CD4-positive, alpha-beta T cell treated with Interleukin-12 subunit alpha and Interleukin-12 subunit beta, for 1 hour (primary cell): ENCODE measurements around the gene PWWP2B.
"Not testable (repeated sequence)": the region's sequence is repeated elsewhere in the genome, so short reads cannot be mapped to it uniquely, and the experiment has no call there.

Experiments
- DNase-seq: peaks from one replicate; pipeline ENCODE4 v3.0.0-alpha.2; 2020

Gene PWWP2B

DNA sequence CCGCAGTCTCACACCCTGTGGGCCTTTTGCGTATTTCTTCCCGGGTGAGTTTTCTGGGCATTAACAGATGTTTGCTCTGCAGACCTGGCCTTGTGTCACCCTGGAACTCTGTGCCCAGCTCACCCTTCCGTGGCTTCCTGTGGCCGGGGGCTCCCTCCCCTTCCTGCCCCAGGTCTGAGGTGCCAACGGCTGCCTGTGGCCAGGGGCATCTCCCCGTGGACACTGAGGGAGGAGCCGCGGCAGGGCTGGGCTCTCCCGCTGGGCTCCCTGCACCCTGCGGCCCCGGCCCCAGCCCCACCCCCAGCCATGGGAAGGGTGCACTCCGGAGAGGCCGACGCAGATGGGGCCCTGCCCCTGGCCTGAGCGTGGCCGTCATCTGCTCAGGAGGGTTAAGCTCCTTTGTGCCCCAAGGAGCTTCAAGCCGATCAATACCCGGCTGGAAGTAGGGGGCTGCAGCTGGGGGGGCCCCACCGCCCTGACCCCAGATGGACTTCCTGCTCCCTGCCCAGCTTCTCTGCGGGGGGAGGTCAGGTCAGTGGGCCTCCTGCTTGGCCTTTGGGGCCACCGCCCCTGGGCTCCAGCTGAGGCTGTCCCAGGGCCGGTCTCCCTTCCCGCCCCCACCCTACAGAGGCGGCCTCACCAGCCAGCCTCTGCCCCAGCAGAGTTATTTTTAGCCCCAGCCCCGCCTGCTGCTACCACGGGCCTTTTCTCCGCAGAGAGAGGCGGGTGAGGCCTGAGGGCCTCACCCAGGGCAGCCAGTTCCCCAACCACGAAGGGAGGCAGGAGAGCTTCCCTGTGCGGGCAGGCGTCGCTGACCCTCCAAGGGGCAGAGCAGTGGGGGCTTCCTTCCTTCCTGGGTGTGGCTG is 24.2 kb downstream of the PWWP2B start:
- DNase-seq, result peak; percentile 40

- no peak for DNase-seq
Measured at GRCh38 chr10:132421847-132422751, 25.1 kb downstream of the PWWP2B start.

DNA sequence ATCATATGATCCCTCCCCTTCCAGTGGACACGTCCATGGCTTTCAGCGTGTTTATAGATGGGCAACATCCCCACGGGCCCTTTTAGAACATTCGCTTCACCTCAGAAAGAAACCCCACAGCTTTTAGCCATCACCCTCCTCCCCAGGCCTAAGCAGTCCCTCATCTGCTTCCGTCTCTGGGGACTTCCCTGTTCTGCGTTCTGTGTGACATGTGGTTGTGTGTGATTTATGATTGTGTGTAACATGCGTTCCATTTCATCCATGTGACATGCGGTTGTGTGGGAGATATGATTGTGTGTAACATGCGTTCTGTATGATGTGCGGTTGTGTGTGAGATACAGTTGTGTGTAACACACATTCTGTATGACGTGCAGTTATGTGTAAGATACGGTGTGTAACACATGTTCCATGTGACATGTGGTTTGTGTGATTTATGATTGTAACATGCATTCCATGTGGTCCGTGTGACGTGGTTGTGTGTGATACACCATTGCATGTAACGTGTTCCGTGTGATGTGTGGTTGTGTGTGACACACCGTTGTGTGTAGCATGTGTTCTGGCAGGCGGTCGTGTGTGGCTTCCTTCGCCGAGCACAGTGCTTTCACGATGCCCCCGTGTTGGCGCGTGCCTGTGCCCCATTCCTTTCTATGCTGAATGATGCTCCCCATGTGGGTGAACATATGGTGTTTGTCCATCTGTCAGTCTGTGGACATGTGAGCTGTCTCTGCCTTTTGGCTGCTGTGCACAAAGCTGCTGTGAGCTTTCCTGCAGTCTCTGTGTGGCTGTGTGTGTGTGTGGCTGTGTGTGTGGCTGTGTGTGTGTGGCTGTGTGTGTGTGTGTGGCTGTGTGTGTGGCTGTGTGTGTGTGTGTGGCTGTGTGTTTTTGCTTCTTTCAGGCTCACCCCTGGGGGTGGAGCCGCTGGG is 26.2 kb downstream of the PWWP2B start:
- no peak for DNase-seq

- DNase-seq, result no peak
Measured at GRCh38 chr10:132423966-132424861, 27.2 kb downstream of the PWWP2B start.

- no peak for DNase-seq
Measured at GRCh38 chr10:132425029-132425756, 28.2 kb downstream of the PWWP2B start.

DNA sequence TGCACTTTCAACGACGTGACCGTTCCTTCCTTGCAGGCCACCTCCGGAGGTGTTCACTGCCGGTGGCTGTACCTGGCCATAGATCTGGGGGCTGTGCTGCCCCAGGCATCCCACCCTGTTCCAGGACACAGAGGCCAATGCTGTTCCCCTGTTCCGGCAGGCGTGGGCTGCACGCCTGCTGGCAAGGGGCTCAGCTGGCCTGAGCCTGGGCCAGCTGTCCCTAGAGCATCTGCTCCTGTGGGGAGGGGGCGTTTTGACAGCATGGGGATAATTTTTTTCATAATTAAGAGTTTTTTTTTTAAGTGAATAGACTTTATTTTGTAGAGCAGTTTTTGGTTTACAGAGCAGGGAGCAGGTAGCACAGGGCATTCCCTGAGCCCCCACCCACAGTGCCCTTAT is 28.8 kb downstream of the PWWP2B start:
- DNase-seq, result no peak

GRCh38 chr10:132427006-132427771 is 30.2 kb downstream of the PWWP2B start:
- no peak for DNase-seq

GRCh38 chr10:132427939-132428367 is 31.0 kb downstream of the PWWP2B start:
- DNase-seq, result no peak

DNA sequence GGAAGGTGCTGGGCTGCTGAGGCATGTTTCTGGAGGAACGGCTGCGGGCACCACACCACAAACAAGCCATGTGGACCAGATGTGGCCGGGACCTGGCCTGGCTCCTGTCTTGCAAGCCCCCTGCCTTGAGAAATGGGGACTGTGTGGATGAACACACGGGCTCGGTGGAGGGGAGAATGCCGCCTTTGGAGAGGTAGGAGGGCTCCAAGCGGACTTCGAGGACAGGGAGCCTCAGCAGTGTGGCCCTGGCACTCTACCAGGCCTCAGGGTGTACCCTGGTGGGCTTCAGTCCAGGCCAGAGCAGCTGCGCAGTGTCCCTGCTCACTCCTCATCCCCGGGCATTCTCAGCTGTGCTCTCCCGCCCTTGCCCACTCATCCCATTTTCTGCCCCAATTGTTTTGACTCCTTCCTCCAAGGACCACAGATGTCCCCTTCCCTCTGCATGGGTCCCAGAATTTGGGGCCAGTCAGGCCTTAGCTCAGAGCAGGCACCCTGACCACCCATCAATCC is 31.5 kb downstream of the PWWP2B start:
- DNase-seq, result no peak

DNA sequence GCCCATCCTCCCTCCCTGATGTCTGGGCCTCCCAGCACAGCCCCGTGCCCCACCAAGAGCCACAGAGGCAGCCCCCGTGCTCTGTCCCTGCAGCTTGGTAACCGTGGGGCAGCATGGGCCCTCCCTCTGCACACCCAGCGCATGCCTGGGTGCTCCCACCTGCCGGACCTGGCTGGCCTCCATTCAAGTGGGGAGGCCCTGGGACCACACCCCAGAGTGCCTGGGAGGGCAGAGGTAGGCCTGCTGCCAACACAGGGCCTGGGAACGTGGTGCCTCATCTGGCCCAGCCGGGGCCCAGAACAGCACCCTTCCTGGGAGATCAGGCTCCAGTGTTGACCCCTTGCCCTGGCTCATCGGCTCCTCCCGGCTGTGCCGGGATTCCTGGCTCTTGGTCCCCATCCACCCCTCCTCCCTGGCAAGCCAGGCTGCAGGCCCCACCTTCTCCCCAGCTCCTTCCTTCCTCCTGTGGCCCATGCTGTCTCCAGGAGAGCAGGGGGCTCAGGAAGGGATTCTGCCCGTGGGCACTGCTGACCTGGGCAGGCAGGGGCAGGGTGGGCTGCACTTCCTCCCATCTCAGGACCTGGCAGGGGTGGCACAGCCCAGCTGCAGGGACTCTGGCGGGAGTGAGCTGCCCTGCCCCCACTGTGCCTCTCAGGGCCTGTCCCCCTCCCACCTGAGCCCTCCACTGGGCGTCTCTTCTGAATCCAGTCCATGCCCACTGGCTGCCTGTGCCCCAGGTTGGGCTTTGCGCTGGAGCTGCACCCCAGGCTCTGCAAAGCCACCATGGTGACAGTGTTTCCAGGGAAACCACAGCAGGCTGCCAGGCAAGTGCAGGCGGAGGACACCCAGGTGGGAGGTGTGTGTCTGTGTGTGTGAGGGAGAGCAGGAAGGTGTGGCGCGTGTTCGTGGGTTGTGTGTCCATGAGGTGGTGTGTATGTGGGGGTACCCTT is 32.6 kb downstream of the PWWP2B start:
- DNase-seq, result no peak

- no peak for DNase-seq
Measured at GRCh38 chr10:132430231-132430743, 33.3 kb downstream of the PWWP2B start.

DNA sequence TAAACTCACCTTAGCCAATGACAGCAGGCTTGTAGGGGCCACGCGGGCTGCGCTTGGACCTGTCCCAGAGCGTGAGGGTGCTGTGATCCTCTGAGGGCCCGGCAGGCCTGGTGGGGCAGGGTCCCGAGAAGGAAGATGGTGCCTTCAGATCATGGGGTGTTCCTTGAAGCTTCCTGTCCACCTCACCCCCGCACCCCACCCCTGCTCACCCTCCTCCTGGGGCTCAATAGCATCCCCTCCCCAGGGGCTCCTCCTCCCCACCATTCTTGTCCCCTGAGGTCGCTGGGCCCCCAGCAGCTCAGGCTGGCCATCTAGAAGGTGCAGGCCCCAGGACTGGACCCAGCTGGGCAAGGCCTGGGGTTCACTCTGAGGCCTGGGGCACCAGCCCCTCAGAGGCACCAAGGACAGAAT is 33.9 kb downstream of the PWWP2B start:
- DNase-seq, result no peak

GRCh38 chr10:132431537-132432175 is 34.7 kb downstream of the PWWP2B start:
- no peak for DNase-seq

GRCh38 chr10:132432176-132432540 is 35.2 kb downstream of the PWWP2B start:
- no peak for DNase-seq

GRCh38 chr10:132433671-132434340 is 36.8 kb downstream of the PWWP2B start:
- DNase-seq, result no peak

DNA sequence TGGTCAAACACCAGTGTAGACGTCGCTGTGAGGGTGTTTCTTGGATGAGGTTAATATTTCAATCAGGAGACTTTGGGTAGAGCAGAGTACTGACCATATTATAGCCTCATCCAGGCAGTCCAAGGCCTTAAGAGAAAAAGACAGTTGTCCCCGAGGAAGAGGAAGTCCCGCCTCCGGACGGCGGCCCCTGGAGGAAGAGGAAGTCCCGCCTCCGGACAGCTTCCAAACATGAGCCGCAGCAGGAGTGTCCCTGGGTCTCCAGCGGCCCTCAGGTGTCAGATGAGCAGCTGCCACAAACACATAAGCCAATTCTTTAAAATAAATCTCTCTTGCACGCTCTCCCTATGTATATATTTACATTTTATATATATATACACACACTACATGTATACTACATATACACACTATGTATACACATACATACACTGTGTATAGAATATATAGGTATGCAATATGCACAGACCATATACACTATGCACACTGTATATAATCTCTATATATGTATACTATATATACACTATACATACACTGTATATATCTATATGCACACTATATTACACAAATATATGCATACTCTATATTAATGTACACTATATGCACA is 37.5 kb downstream of the PWWP2B start:
- peak; percentile 61 for DNase-seq

DNA sequence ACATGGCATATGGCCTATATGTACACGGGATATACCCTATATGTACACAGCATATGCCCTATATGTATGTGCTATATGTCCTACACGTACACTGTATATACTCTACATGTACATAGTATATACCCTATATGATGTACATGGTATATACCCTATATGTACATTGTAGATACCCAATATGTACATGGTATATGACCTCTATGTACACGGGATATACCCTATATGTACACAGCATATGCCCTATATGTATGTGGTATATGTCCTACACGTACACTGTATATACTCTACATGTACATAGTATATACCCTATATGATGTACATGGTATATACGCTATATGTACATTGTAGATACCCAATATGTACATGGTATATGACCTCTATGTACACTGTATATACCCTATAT is 38.3 kb downstream of the PWWP2B start:
- not testable (repeated sequence) for DNase-seq
